ENCODE data around the gene HNRNPA0. TPM values are rescaled to one million over a fixed set of nuclear protein-coding genes. Genes with fewer than 3 reads are reported as not detected.
A peak's percentile ranks its signal among the peaks of the same experiment; 100 is the strongest.

Gene HNRNPA0
- total and polyA plus RNA-seq, 2 experiments from 2014 or later: 15.1 to 39.9 TPM

- TF ChIP-seq, protein P1, sequence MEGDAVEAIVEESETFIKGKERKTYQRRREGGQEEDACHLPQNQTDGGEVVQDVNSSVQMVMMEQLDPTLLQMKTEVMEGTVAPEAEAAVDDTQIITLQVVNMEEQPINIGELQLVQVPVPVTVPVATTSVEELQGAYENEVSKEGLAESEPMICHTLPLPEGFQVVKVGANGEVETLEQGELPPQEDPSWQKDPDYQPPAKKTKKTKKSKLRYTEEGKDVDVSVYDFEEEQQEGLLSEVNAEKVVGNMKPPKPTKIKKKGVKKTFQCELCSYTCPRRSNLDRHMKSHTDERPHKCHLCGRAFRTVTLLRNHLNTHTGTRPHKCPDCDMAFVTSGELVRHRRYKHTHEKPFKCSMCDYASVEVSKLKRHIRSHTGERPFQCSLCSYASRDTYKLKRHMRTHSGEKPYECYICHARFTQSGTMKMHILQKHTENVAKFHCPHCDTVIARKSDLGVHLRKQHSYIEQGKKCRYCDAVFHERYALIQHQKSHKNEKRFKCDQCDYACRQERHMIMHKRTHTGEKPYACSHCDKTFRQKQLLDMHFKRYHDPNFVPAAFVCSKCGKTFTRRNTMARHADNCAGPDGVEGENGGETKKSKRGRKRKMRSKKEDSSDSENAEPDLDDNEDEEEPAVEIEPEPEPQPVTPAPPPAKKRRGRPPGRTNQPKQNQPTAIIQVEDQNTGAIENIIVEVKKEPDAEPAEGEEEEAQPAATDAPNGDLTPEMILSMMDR (conservative IDR thresholded peaks at IDR 0.05; ENCODE audit: low read depth in 2 of 2): no peak
- no peak for TF ChIP-seq STAT1 (IDR thresholded peaks at IDR 0.05; ENCODE audit: unreplicated experiment)
- TF ChIP-seq NANOG (IDR thresholded peaks at IDR 0.05; ENCODE audit: borderline replicate concordance): no peak
- no peak for TF ChIP-seq EZH2phosphoT487 (IDR thresholded peaks at IDR 0.05; ENCODE audit: unreplicated experiment)
- no peak for TF ChIP-seq ZNF114 (CRISPR knock-in tag; IDR thresholded peaks at IDR 0.05)
Measured at GRCh38 chr5:137754961-137755762, 999 bp upstream of the HNRNPA0 start (continued).

- Histone ChIP-seq H3K79me2 (replicated peaks; ENCODE audit: insufficient read depth) (peaks cover 48% of the 10 kb centered on the region), H3K27me3 (ENCODE audit: insufficient read depth) (no peaks in the 10 kb centered on the region), H3K4me2 (peak overlapping the region; percentile 75), H3K27ac (ENCODE audit: low read depth) (peak overlapping the region; percentile 99), H3K36me3 (ENCODE audit: insufficient read depth) (no peaks in the 10 kb centered on the region), H2AFZ (no peak overlapping the region), H3K9me2 (ENCODE audit: insufficient read depth) (no peaks in the 10 kb centered on the region), H3K4me1 (ENCODE audit: insufficient read depth) (peaks cover 17% of the 10 kb centered on the region), H3F3A (replicated peaks; ENCODE audit: low read depth) (no peaks in the 10 kb centered on the region), H4K20me1 (replicated peaks; ENCODE audit: insufficient read depth) (peaks cover 33% of the 10 kb centered on the region), H3K4me3 (peak overlapping the region; percentile 61)
- Mint-ChIP-seq H3K27me3 (ENCODE audit: insufficient read depth, low read depth, poor library complexity) (peaks cover 8% of the 10 kb centered on the region), H3K9me3 (no peaks in the 10 kb centered on the region; the same call in 2 of the 3 replicates), H3K27ac (peak overlapping the region; percentile 100), H3K4me1 (peaks cover 18% of the 10 kb centered on the region), H3K36me3 (ENCODE audit: low read depth) (peaks cover 42% of the 10 kb centered on the region), H3K4me3 (peak overlapping the region; percentile 92)
- DNase-seq (ENCODE audit: low spot score) (no peak), ATAC-seq (peak; percentile 3)
- TF ChIP-seq, protein P2, sequence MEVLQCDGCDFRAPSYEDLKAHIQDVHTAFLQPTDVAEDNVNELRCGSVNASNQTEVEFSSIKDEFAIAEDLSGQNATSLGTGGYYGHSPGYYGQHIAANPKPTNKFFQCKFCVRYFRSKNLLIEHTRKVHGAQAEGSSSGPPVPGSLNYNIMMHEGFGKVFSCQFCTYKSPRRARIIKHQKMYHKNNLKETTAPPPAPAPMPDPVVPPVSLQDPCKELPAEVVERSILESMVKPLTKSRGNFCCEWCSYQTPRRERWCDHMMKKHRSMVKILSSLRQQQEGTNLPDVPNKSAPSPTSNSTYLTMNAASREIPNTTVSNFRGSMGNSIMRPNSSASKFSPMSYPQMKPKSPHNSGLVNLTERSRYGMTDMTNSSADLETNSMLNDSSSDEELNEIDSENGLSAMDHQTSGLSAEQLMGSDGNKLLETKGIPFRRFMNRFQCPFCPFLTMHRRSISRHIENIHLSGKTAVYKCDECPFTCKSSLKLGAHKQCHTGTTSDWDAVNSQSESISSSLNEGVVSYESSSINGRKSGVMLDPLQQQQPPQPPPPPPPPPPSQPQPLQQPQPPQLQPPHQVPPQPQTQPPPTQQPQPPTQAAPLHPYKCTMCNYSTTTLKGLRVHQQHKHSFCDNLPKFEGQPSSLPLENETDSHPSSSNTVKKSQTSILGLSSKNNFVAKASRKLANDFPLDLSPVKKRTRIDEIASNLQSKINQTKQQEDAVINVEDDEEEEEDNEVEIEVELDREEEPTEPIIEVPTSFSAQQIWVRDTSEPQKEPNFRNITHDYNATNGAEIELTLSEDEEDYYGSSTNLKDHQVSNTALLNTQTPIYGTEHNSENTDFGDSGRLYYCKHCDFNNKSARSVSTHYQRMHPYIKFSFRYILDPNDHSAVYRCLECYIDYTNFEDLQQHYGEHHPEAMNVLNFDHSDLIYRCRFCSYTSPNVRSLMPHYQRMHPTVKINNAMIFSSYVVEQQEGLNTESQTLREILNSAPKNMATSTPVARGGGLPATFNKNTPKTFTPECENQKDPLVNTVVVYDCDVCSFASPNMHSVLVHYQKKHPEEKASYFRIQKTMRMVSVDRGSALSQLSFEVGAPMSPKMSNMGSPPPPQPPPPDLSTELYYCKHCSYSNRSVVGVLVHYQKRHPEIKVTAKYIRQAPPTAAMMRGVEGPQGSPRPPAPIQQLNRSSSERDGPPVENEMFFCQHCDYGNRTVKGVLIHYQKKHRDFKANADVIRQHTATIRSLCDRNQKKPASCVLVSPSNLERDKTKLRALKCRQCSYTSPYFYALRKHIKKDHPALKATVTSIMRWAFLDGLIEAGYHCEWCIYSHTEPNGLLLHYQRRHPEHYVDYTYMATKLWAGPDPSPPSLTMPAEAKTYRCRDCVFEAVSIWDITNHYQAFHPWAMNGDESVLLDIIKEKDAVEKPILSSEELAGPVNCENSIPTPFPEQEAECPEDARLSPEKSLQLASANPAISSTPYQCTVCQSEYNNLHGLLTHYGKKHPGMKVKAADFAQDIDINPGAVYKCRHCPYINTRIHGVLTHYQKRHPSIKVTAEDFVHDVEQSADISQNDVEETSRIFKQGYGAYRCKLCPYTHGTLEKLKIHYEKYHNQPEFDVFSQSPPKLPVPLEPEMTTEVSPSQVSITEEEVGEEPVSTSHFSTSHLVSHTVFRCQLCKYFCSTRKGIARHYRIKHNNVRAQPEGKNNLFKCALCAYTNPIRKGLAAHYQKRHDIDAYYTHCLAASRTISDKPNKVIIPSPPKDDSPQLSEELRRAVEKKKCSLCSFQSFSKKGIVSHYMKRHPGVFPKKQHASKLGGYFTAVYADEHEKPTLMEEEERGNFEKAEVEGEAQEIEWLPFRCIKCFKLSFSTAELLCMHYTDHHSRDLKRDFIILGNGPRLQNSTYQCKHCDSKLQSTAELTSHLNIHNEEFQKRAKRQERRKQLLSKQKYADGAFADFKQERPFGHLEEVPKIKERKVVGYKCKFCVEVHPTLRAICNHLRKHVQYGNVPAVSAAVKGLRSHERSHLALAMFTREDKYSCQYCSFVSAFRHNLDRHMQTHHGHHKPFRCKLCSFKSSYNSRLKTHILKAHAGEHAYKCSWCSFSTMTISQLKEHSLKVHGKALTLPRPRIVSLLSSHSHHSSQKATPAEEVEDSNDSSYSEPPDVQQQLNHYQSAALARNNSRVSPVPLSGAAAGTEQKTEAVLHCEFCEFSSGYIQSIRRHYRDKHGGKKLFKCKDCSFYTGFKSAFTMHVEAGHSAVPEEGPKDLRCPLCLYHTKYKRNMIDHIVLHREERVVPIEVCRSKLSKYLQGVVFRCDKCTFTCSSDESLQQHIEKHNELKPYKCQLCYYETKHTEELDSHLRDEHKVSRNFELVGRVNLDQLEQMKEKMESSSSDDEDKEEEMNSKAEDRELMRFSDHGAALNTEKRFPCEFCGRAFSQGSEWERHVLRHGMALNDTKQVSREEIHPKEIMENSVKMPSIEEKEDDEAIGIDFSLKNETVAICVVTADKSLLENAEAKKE (CRISPR knock-in tag; IDR thresholded peaks at IDR 0.05): no peak
- TF ChIP-seq JUNB (IDR thresholded peaks at IDR 0.05; ENCODE audit: unreplicated experiment) (no peak), EZH2phosphoT487 (IDR thresholded peaks at IDR 0.05; ENCODE audit: unreplicated experiment) (no peak)
- TF ChIP-seq, protein P3, sequence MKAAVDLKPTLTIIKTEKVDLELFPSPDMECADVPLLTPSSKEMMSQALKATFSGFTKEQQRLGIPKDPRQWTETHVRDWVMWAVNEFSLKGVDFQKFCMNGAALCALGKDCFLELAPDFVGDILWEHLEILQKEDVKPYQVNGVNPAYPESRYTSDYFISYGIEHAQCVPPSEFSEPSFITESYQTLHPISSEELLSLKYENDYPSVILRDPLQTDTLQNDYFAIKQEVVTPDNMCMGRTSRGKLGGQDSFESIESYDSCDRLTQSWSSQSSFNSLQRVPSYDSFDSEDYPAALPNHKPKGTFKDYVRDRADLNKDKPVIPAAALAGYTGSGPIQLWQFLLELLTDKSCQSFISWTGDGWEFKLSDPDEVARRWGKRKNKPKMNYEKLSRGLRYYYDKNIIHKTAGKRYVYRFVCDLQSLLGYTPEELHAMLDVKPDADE (IDR thresholded peaks at IDR 0.05): no peak
- TF ChIP-seq, protein P4, sequence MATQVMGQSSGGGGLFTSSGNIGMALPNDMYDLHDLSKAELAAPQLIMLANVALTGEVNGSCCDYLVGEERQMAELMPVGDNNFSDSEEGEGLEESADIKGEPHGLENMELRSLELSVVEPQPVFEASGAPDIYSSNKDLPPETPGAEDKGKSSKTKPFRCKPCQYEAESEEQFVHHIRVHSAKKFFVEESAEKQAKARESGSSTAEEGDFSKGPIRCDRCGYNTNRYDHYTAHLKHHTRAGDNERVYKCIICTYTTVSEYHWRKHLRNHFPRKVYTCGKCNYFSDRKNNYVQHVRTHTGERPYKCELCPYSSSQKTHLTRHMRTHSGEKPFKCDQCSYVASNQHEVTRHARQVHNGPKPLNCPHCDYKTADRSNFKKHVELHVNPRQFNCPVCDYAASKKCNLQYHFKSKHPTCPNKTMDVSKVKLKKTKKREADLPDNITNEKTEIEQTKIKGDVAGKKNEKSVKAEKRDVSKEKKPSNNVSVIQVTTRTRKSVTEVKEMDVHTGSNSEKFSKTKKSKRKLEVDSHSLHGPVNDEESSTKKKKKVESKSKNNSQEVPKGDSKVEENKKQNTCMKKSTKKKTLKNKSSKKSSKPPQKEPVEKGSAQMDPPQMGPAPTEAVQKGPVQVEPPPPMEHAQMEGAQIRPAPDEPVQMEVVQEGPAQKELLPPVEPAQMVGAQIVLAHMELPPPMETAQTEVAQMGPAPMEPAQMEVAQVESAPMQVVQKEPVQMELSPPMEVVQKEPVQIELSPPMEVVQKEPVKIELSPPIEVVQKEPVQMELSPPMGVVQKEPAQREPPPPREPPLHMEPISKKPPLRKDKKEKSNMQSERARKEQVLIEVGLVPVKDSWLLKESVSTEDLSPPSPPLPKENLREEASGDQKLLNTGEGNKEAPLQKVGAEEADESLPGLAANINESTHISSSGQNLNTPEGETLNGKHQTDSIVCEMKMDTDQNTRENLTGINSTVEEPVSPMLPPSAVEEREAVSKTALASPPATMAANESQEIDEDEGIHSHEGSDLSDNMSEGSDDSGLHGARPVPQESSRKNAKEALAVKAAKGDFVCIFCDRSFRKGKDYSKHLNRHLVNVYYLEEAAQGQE (IDR thresholded peaks at IDR 0.05; ENCODE audit: unreplicated experiment): no peak
Measured at GRCh38 chr5:137753691-137754187, 424 bp downstream of the HNRNPA0 start.

Data from GM23338 (cell line).